Measurements from ENCODE around the gene SCT.

DNA sequence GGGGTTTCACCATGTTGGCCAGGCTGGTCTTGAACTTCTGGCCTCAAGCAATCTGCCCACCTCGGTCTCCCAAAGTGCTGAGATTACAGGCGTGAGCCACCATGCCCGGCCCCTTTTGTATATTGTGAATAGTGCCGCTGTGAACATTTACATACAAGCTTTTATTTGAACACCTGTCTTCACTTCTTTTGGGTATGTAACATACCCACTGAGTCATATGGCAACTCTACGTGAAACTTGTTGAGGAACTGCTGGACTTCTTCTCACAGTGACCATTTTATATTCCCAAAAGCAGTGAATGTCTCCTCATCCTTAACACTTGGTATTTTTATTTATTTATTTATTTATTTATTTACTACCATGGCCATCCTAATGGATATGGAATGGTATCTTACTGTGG, 3.9 kb upstream of the SCT start:
- TF ChIP-seq, protein P1, sequence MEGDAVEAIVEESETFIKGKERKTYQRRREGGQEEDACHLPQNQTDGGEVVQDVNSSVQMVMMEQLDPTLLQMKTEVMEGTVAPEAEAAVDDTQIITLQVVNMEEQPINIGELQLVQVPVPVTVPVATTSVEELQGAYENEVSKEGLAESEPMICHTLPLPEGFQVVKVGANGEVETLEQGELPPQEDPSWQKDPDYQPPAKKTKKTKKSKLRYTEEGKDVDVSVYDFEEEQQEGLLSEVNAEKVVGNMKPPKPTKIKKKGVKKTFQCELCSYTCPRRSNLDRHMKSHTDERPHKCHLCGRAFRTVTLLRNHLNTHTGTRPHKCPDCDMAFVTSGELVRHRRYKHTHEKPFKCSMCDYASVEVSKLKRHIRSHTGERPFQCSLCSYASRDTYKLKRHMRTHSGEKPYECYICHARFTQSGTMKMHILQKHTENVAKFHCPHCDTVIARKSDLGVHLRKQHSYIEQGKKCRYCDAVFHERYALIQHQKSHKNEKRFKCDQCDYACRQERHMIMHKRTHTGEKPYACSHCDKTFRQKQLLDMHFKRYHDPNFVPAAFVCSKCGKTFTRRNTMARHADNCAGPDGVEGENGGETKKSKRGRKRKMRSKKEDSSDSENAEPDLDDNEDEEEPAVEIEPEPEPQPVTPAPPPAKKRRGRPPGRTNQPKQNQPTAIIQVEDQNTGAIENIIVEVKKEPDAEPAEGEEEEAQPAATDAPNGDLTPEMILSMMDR (IDR thresholded peaks at IDR 0.05), result no peak
- TF ChIP-seq POLR2A (IDR thresholded peaks at IDR 0.05), result no peak
- no peak for TF ChIP-seq POLR2AphosphoS5 (IDR thresholded peaks at IDR 0.05)
- TF ChIP-seq EP300 (IDR thresholded peaks at IDR 0.05), result no peak

All from stomach (tissue), 4 donors.